Keratinocyte (primary cell): ENCODE measurements around the gene AJAP1. TPM values are rescaled to one million over a fixed set of nuclear protein-coding genes. Genes with fewer than 3 reads are reported as not detected.

Experiments
- DNase-seq: peaks from one replicate; pipeline ENCODE4 v3.0.0-alpha.2; 2011; ENCODE audit warnings: low read depth, missing footprints, low spot score
- FAIRE-seq: peaks from 2 replicates; lab custom pipeline; 2011; peaks lifted over from hg19 to GRCh38; lab: Jason Lieb, UNC
- H2AFZ ChIP-seq: 2 replicates; pipeline ENCODE4 v1.6.0; 2012; ENCODE audit warnings: low read length, control low read depth, inconsistent platforms; ENCODE audit not compliant: control insufficient read depth
- H3K27ac ChIP-seq: 2 replicates; pipeline ENCODE4 v1.5.1; 2011; ENCODE audit warnings: low read length; ENCODE audit not compliant: control insufficient read depth, insufficient read depth
- H3K27me3 ChIP-seq: 3 replicates; pipeline ENCODE4 v1.6.0; 2011; ENCODE audit warnings: low read length; ENCODE audit not compliant: control insufficient read depth, insufficient read depth; ENCODE audit errors: extremely low read depth
- H3K36me3 ChIP-seq, 2 experiments: 2 replicates in 1 of 2; 3 replicates in 1 of 2; pipeline ENCODE4 v1.5.1; 2011; ENCODE audit warnings: low read length in 2 of 2, mild to moderate bottlenecking in 1 of 2; ENCODE audit not compliant: control insufficient read depth in 2 of 2, insufficient read depth in 2 of 2; ENCODE audit errors: extremely low read depth in 1 of 2
- H3K4me1 ChIP-seq: 3 replicates; pipeline ENCODE4 v1.5.1; 2011; ENCODE audit warnings: low read length; ENCODE audit not compliant: control insufficient read depth, insufficient read depth; ENCODE audit errors: extremely low read depth
- H3K4me2 ChIP-seq: 3 replicates; pipeline ENCODE4 v1.6.0; 2011; ENCODE audit warnings: low read depth, low read length; ENCODE audit not compliant: control insufficient read depth, insufficient read depth; ENCODE audit errors: extremely low read depth
- H3K4me3 ChIP-seq, 3 experiments: fragments of 200-600 bp in 1 of 3; sonication (generic) in 1 of 3; 2 replicates in 2 of 3; 3 replicates in 1 of 3; pipeline ENCODE4 v1.5.1; 2011 to 2016; ENCODE audit warnings: low read length in 3 of 3, mild to moderate bottlenecking in 3 of 3, control low read depth in 2 of 3, inconsistent platforms in 1 of 3, low read depth in 1 of 3, mixed read lengths in 1 of 3, mixed run types in 1 of 3, moderate library complexity in 1 of 3; ENCODE audit not compliant: control insufficient read depth in 2 of 3, insufficient read depth in 2 of 3; ENCODE audit errors: extremely low read depth in 1 of 3
- H3K79me2 ChIP-seq: 2 replicates; pipeline ENCODE4 v1.6.0; 2012; ENCODE audit warnings: low read length; ENCODE audit not compliant: control insufficient read depth, insufficient read depth
- H3K9ac ChIP-seq: 3 replicates; pipeline ENCODE4 v1.6.0; 2011; ENCODE audit warnings: low read length; ENCODE audit not compliant: control insufficient read depth, insufficient read depth; ENCODE audit errors: extremely low read depth
- H3K9me1 ChIP-seq: 3 replicates; pipeline ENCODE4 v1.6.0; 2011; ENCODE audit warnings: low read length; ENCODE audit not compliant: control insufficient read depth, insufficient read depth; ENCODE audit errors: extremely low read depth
- H3K9me3 ChIP-seq: 2 replicates; pipeline ENCODE4 v1.5.1; 2012; ENCODE audit warnings: low read depth, low read length; ENCODE audit not compliant: control insufficient read depth
- H4K20me1 ChIP-seq: 3 replicates; pipeline ENCODE4 v1.6.0; 2011; ENCODE audit warnings: low read length; ENCODE audit not compliant: control insufficient read depth, insufficient read depth; ENCODE audit errors: extremely low read depth
- CTCF ChIP-seq, 3 experiments: IDR thresholded peaks in 1 of 3; conservative IDR thresholded peaks in 1 of 3; optimal IDR thresholded peaks in 1 of 3; 2 replicates in 2 of 3; 3 replicates in 1 of 3; pipeline versions ENCODE3 to v1.5.1; 2011; ENCODE audit warnings: low read length in 3 of 3, mild to moderate bottlenecking in 3 of 3, moderate library complexity in 2 of 3, control low read depth in 1 of 3, inconsistent platforms in 1 of 3; ENCODE audit not compliant: insufficient read depth in 2 of 3; ENCODE audit errors: extremely low read depth in 1 of 3
- EZH2 ChIP-seq: IDR thresholded peaks from one replicate; pipeline ENCODE4 v1.6.1; 2012; ENCODE audit warnings: inconsistent platforms, mild to moderate bottlenecking, low read length, moderate library complexity
- dilution Hi-C: fragments of 300-500 bp; cut with MboI; formaldehyde crosslinking; loops from one replicate; pipeline ENCODE4 v1.7.0; 2020; ENCODE audit warnings: low sequenced_read_pairs; ENCODE audit not compliant: extremely low pct_ligation_motif_present
- polyA plus RNA-seq, 5 experiments: library from polyadenylated mRNA; depleted of rRNA in 3 of 5; stranded (reverse) in 3 of 5; stranded (forward) in 1 of 5; unstranded in 1 of 5; fragments of >200 nt; gene quantifications; 1 replicate in 1 of 5; 2 replicates in 3 of 5; 3 replicates in 1 of 5; pipeline versions ENCODE4 v1.2.1 to v1.2.3, GENCODE V29; 2011 to 2012; ENCODE audit warnings: missing spikeins in 2 of 5, low read depth in 1 of 5, low replicate concordance in 1 of 5

The AJAP1 gene
- polyA plus RNA-seq, 1 donor (not counting 4 experiments of a cell fraction or from before 2014, with no cell fraction given) = 2.2 TPM

GRCh38 chr1:4696753-4697152, 42.3 kb downstream of the AJAP1 start:
- peaks cover 2% of the 10 kb centered on the region for H4K20me1 ChIP-seq
- no peak overlapping the region for H3K9ac ChIP-seq
- no peaks in the 10 kb centered on the region for H3K4me1 ChIP-seq
- dilution Hi-C loops = no loop called here
- H3K27me3 ChIP-seq = no peaks in the 10 kb centered on the region
- no peak overlapping the region for H3K4me3 ChIP-seq
- H2AFZ ChIP-seq = no peak overlapping the region
- H3K79me2 ChIP-seq = no peaks in the 10 kb centered on the region
- H3K9me3 ChIP-seq = no peaks in the 10 kb centered on the region
- FAIRE-seq (no peak), DNase-seq (no peak)
- H3K27ac ChIP-seq = no peak overlapping the region
- no peak for TF ChIP-seq CTCF (optimal IDR thresholded peaks at IDR 0.05 in 1 of 3, IDR thresholded peaks at IDR 0.05 in 1 of 3, conservative IDR thresholded peaks at IDR 0.05 in 1 of 3; ENCODE audit: extremely low read depth in 1 of 3, insufficient read depth in 2 of 3, low read length in 3 of 3)
- no peak for TF ChIP-seq EZH2
- no peak overlapping the region for H3K4me2 ChIP-seq
- no peaks in the 10 kb centered on the region for H3K9me1 ChIP-seq
- H3K36me3 ChIP-seq = no peaks in the 10 kb centered on the region

GRCh38 chr1:4697801-4698200, 43.4 kb downstream of the AJAP1 start:
- no peak overlapping the region for H3K4me2 ChIP-seq
- no peak for TF ChIP-seq CTCF (optimal IDR thresholded peaks at IDR 0.05 in 1 of 3, IDR thresholded peaks at IDR 0.05 in 1 of 3, conservative IDR thresholded peaks at IDR 0.05 in 1 of 3; ENCODE audit: extremely low read depth in 1 of 3, insufficient read depth in 2 of 3, low read length in 3 of 3)
- no peak for TF ChIP-seq EZH2
- H3K27ac ChIP-seq = no peak overlapping the region
- H3K4me3 ChIP-seq = no peak overlapping the region
- H3K79me2 ChIP-seq = no peaks in the 10 kb centered on the region
- no peaks in the 10 kb centered on the region for H3K27me3 ChIP-seq
- no peaks in the 10 kb centered on the region for H3K36me3 ChIP-seq
- H3K9ac ChIP-seq = no peak overlapping the region
- peaks cover 7% of the 10 kb centered on the region for H3K4me1 ChIP-seq
- DNase-seq (no peak), FAIRE-seq (no peak)
- no peaks in the 10 kb centered on the region for H3K9me3 ChIP-seq
- H4K20me1 ChIP-seq = no peaks in the 10 kb centered on the region
- dilution Hi-C loops = no loop called here
- no peaks in the 10 kb centered on the region for H3K9me1 ChIP-seq
- H2AFZ ChIP-seq = no peak overlapping the region
